ENCODE measurements around the gene SPATS2L. TPM values are rescaled to one million over a fixed set of nuclear protein-coding genes. Genes with fewer than 3 reads are reported as not detected.

SPATS2L gene
- total RNA-seq, 1 donor from 2014 or later, result 92.7 TPM

DNA sequence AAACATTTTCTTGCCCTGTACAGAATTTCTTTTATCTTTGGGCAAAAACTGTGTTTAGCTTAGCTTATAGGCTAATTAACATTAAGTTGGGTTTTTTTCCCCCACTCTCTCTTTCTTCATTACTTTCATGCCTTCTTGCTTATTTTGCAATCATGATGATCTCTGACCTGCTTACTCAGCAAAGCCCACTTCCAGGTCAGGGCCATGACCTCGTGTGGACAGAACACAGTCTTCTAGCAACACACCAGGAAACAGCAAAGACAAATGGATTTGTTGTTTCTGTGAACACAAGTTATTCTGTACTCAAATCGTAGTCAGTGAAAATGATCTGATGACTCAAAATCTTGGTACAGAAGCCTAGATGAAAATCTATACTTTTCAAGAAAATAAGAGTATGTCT is 60.7 kb downstream of the SPATS2L start:
- Histone ChIP-seq H3K9me3 (no peaks in the 10 kb centered on the region), H3K27me3 (no peaks in the 10 kb centered on the region), H3K36me3 (no peaks in the 10 kb centered on the region), H3K4me3 (no peak overlapping the region), H3K4me1 (peaks cover 11% of the 10 kb centered on the region), H3K27ac (no peak overlapping the region)
- TF ChIP-seq, protein P1, sequence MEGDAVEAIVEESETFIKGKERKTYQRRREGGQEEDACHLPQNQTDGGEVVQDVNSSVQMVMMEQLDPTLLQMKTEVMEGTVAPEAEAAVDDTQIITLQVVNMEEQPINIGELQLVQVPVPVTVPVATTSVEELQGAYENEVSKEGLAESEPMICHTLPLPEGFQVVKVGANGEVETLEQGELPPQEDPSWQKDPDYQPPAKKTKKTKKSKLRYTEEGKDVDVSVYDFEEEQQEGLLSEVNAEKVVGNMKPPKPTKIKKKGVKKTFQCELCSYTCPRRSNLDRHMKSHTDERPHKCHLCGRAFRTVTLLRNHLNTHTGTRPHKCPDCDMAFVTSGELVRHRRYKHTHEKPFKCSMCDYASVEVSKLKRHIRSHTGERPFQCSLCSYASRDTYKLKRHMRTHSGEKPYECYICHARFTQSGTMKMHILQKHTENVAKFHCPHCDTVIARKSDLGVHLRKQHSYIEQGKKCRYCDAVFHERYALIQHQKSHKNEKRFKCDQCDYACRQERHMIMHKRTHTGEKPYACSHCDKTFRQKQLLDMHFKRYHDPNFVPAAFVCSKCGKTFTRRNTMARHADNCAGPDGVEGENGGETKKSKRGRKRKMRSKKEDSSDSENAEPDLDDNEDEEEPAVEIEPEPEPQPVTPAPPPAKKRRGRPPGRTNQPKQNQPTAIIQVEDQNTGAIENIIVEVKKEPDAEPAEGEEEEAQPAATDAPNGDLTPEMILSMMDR (IDR thresholded peaks at IDR 0.05), result no peak
- ATAC-seq, result peak; percentile 74
- DNase-seq, result no peak
- intact Hi-C loops (cut with DNase I), result no loop called here

DNA sequence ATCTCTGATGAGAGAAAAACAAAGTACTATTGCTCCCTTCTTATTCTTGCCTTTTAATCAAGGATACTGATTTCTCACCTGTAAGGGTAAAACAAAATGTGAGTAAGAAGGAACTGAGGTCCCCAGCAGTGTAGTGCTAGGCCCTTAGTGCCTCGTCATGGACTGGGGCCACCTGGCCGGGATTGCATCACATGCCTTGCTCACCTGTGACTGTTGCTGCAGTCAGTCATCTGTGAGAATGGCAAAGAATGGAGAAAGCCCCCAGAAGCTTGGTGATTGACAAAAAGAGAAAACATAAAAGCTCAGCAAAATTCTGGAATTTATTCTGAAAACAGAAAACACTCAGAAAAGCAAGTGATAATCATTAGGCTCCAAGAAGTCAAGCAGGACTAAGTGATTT is 63.4 kb downstream of the SPATS2L start:
- Histone ChIP-seq H3K27ac (no peak overlapping the region), H3K36me3 (no peaks in the 10 kb centered on the region), H3K27me3 (no peaks in the 10 kb centered on the region), H3K4me3 (no peak overlapping the region), H3K4me1 (peaks cover 11% of the 10 kb centered on the region), H3K9me3 (no peaks in the 10 kb centered on the region)
- peak; percentile 71 for DNase-seq
- TF ChIP-seq, protein P1 (IDR thresholded peaks at IDR 0.05), result no peak
- ATAC-seq, result peak; percentile 71
- intact Hi-C loops (cut with DNase I), result no loop called here

DNA sequence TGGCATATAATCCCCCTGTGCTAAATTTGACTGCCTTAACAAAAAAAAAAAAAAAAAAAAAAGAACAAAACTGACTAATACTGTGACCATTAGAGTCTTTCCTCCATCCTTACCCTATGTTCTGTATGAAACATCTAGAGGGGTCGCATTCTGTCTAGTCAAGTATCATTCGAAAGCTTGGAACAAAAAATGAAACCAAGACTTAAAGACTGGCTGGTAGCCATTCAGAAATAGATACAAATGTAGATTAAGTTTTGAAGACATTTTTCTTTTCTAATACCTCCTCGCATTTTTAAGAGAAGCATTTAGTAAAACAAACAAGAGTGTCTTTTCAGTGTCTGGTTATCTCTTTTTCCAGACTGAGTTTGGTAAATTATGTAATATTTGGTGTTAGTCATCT is 66.7 kb downstream of the SPATS2L start:
- TF ChIP-seq, protein P1 (IDR thresholded peaks at IDR 0.05), result no peak
- H3K4me1 ChIP-seq, result peaks cover 27% of the 10 kb centered on the region
- no peak overlapping the region for H3K4me3 ChIP-seq
- intact Hi-C loops (cut with DNase I), result no loop called here
- H3K9me3 ChIP-seq, result no peaks in the 10 kb centered on the region
- no peak for ATAC-seq
- DNase-seq, result no peak
- H3K27ac ChIP-seq, result peak overlapping the region; percentile 52
- H3K36me3 ChIP-seq, result no peaks in the 10 kb centered on the region
- no peaks in the 10 kb centered on the region for H3K27me3 ChIP-seq

DNA sequence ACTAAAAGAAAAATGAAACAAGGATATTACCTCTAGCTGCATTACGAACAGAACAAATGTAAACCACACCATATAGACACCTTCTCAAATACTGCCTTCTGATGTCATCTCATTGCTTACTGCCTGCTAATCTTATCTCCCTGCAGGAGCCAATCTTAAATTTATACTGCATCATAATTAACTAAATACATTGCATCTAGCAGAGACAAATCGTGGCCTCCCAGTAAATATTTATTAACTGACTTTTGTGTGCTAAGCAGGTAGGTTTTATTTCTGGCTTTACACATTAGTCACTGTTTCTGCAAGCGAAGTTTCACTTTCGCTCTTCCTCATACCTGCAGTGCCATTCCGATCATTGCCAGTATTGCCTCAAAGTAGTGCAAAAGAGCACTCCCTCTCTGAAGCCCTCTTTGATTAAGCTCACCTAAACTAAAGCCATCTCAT is 67.5 kb downstream of the SPATS2L start:
- Histone ChIP-seq H3K27ac (peak overlapping the region; percentile 52), H3K27me3 (no peaks in the 10 kb centered on the region), H3K4me1 (peaks cover 35% of the 10 kb centered on the region), H3K4me3 (peak overlapping the region; percentile 35), H3K36me3 (no peaks in the 10 kb centered on the region), H3K9me3 (no peaks in the 10 kb centered on the region)
- ATAC-seq (peak; percentile 72), DNase-seq (no peak)
- intact Hi-C loops (cut with DNase I), result no loop called here
- TF ChIP-seq, protein P1 (IDR thresholded peaks at IDR 0.05), result no peak

DNA sequence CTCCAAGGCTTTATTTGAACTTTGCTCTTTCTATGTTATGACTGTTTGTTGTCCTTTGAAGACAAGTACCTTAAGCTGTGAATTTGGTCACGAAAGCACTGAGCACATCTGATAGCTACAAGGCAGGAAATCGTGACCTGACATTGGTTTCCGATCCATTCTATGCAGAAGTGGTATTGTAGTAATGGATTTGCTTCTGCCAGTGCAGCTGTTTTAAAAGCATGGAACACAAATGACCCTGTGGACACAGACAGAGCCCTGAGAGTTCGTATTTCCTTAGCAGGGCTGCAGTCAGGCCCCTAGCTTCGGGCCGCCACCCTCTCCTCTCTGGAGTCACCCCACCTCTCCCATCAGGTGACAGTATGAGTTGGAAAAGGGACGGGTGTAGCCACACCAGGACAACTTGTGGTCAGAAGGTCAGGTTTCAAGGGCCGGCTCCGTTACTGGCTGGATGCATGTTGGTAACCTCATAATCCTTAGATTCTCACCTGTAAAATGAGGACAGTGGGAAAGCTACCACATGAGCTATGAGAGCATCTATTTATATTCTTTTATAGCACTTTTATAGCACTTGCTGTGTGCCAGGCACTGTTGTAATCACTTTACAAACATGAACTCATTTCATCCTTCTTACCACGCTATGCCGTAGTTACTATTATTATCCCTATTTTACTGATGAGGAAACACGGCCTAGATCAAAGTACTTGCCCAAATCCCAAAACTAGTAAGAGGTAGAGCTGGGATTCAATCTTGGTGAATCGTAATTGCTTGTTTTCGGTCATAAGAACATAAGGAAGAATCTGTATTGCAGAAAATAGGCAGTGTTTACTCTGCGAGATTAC is 70.2 kb downstream of the SPATS2L start:
- intact Hi-C loops (cut with DNase I), result no loop called here
- no peak for DNase-seq
- Histone ChIP-seq H3K4me1 (peaks cover 62% of the 10 kb centered on the region), H3K4me3 (no peak overlapping the region), H3K9me3 (no peaks in the 10 kb centered on the region), H3K27ac (peak overlapping the region; percentile 58), H3K27me3 (no peaks in the 10 kb centered on the region), H3K36me3 (no peaks in the 10 kb centered on the region)
- peak; percentile 41 for ATAC-seq
- TF ChIP-seq, protein P1 (IDR thresholded peaks at IDR 0.05), result no peak
